Lung (tissue), 12 donors: ENCODE measurements around the gene RBM4. TPM values are rescaled to one million over a fixed set of nuclear protein-coding genes. Genes with fewer than 3 reads are reported as not detected.

ENCODE experiments used
- ATAC-seq: fragments of 200-7000 bp; cut with Tn5 transposase; one replicate; pipeline ENCODE4 v1.9.1; 2020; ENCODE audit warnings: moderate number of reproducible peaks; ENCODE audit not compliant: insufficient read depth, low FRiP score
- DNase-seq, 3 donors: peaks; one replicate each; pipeline ENCODE4 v3.0.0-alpha.2; 2013 to 2017
- H3K27ac ChIP-seq, 2 donors: one replicate each; pipeline ENCODE4 v1.5.1; 2013; ENCODE audit warnings: mild to moderate bottlenecking in 2 of 2, moderate library complexity in 2 of 2, control low read depth in 1 of 2, inconsistent platforms in 1 of 2, low read depth in 1 of 2, low read length in 1 of 2
- H3K27me3 ChIP-seq, 3 donors: one replicate each; pipeline ENCODE4 v1.5.1; 2013; ENCODE audit warnings: low read length in 2 of 3; ENCODE audit not compliant: control insufficient read depth in 3 of 3, insufficient read depth in 3 of 3
- H3K36me3 ChIP-seq, 4 donors: one replicate each; pipeline ENCODE4 v1.5.1; 2013; ENCODE audit warnings: low read length in 4 of 4, mild to moderate bottlenecking in 1 of 4, moderate library complexity in 1 of 4; ENCODE audit not compliant: control insufficient read depth in 4 of 4, insufficient read depth in 4 of 4
- H3K4me1 ChIP-seq, 5 donors: one replicate each; pipeline ENCODE4 v1.5.1; 2013; ENCODE audit warnings: low read length in 5 of 5, mild to moderate bottlenecking in 2 of 5, moderate library complexity in 1 of 5; ENCODE audit not compliant: control insufficient read depth in 5 of 5, insufficient read depth in 5 of 5
- H3K4me3 ChIP-seq: one replicate; pipeline ENCODE4 v1.5.1; 2013; ENCODE audit warnings: mild to moderate bottlenecking, control low read depth, moderate library complexity
- H3K9ac ChIP-seq, 2 donors: one replicate each; pipeline ENCODE4 v1.5.1; 2013; ENCODE audit warnings: low read length in 2 of 2, control low read depth in 1 of 2; ENCODE audit not compliant: insufficient read depth in 1 of 2
- H3K9me3 ChIP-seq, 4 donors: one replicate each; pipeline ENCODE4 v1.5.1; 2013; ENCODE audit warnings: low read length in 3 of 4, mild to moderate bottlenecking in 1 of 4, moderate library complexity in 1 of 4; ENCODE audit not compliant: control insufficient read depth in 4 of 4, insufficient read depth in 3 of 4
- CTCF ChIP-seq: IDR thresholded peaks from 2 replicates; pipeline ENCODE4 v1.5.1; 2012; ENCODE audit warnings: mild to moderate bottlenecking; ENCODE audit errors: control extremely low read depth, extremely low read depth
- WGBS, 2 donors: extraction: QIAGEN DNeasy Blood & Tissue Kit; methylation state at CpG; one replicate each; pipeline ENCODE4 v1.1.7; 2013; 5-methylcytosine and 5-hydroxymethylcytosine counted together
- polyA plus RNA-seq, 2 donors: library from polyadenylated mRNA; stranded (reverse); fragments of 200-250 nt; gene quantifications; one replicate each; pipeline ENCODE4 v1.2.1, GENCODE V29; 2013
- total RNA-seq, 2 donors: library from RNA; depleted of rRNA in 1 of 2; stranded (reverse); fragments of >200 nt in 1 of 2; gene quantifications; one replicate each; pipeline ENCODE4 v1.2.1, GENCODE V29; 2014 to 2021
- donor health status: control.
- donor health status: control.
- donor health status: Bipolar disorder and iron deficiency.
- donor health status: healthy.
- donor health status: DM: yes; HTN: yes; CAD: no.

The RBM4 gene
- total and polyA plus RNA-seq, 4 donors: 77.2 to 153 (median 101) TPM

- H3K9ac ChIP-seq: peak overlapping the region; percentile 88 to 96
These were observed 44.9 kb upstream of the RBM4 start for GRCh38 chr11:66593650-66594049.

GRCh38 chr11:66595245-66595904 lies 43.1 kb upstream of the RBM4 start:
- H3K36me3 ChIP-seq: peaks cover 3 to 17% (median 11%) of the 10 kb centered on the region in 4 donors
- H3K9ac ChIP-seq: peak overlapping the region; percentile 57 to 94
- no peak overlapping the region for H3K4me3 ChIP-seq
- ATAC-seq (no peak), DNase-seq (peak; percentile 87 to 97 (median 94))
- H3K27ac ChIP-seq: peak overlapping the region; percentile 8 to 22
- WGBS, 2 donors: 44 to 64% methylated on average over 5 of the region's 5 CpGs
- H3K4me1 ChIP-seq: peaks cover 0 to 30% (median 15%) of the 10 kb centered on the region in 5 donors
- TF ChIP-seq CTCF: no peak
- no peaks in the 10 kb centered on the region for H3K27me3 ChIP-seq
- H3K9me3 ChIP-seq: no peaks in the 10 kb centered on the region

More at GRCh38 chr11:66593650-66594049, 44.9 kb upstream of the RBM4 start:
- Histone ChIP-seq H3K4me1 (peaks cover 0 to 30% (median 15%) of the 10 kb centered on the region in 5 donors), H3K9me3 (no peaks in the 10 kb centered on the region), H3K27me3 (no peaks in the 10 kb centered on the region), H3K27ac (peak overlapping the region in 1 of 2 donors; percentile 91), H3K36me3 (peaks cover 0 to 2% (median under 1%) of the 10 kb centered on the region in 4 donors), H3K4me3 (peak overlapping the region; percentile 95)
- 68 to 69% methylated on average over 7 of the region's 7 CpGs for WGBS, 2 donors
- no peak for TF ChIP-seq CTCF
- DNase-seq (no peak), ATAC-seq (no peak)

GRCh38 chr11:66598993-66599392 lies 39.5 kb upstream of the RBM4 start:
- WGBS, 2 donors: 95 to 97% methylated on average over 6 of the region's 6 CpGs
- TF ChIP-seq CTCF: no peak
- peaks cover 3 to 29% (median 25%) of the 10 kb centered on the region in 4 donors for H3K36me3 ChIP-seq
- H3K27me3 ChIP-seq: no peaks in the 10 kb centered on the region
- H3K4me3 ChIP-seq: no peak overlapping the region
- H3K9me3 ChIP-seq: peaks cover 0 to 2% (median 0%) of the 10 kb centered on the region in 4 donors
- DNase-seq: no peak
- ATAC-seq: no peak
- H3K27ac ChIP-seq: no peak overlapping the region
- peaks cover 0 to 17% (median 10%) of the 10 kb centered on the region in 5 donors for H3K4me1 ChIP-seq
- no peak overlapping the region for H3K9ac ChIP-seq
